ENCODE data around the gene GRAMD1A. TPM values are rescaled to one million over a fixed set of nuclear protein-coding genes. Genes with fewer than 3 reads are reported as not detected.

Gene GRAMD1A
- total RNA-seq, 1 donor from 2014 or later: 88.0 TPM

- H3K36me3 ChIP-seq (ENCODE audit: control insufficient read depth, insufficient read depth, low read length): no peaks in the 10 kb centered on the region
- no peak for DNase-seq (ENCODE audit: low read depth)
- TF ChIP-seq CTCF (IDR thresholded peaks at IDR 0.05; ENCODE audit: insufficient read depth, low read length, poor library complexity, severe bottlenecking): no peak
Measured at GRCh38 chr19:34976611-34977010, 23.5 kb upstream of the GRAMD1A start.

GRCh38 chr19:34979819-34980640 is 20.1 kb upstream of the GRAMD1A start:
- TF ChIP-seq CTCF (IDR thresholded peaks at IDR 0.05; ENCODE audit: insufficient read depth, low read length, poor library complexity, severe bottlenecking): no peak
- H3K36me3 ChIP-seq (ENCODE audit: control insufficient read depth, insufficient read depth, low read length): no peaks in the 10 kb centered on the region
- no peak overlapping the region for H3K4me3 ChIP-seq (ENCODE audit: low read depth, low read length)
- no peak for DNase-seq (ENCODE audit: low read depth)
- no peaks in the 10 kb centered on the region for H3K27me3 ChIP-seq (ENCODE audit: control insufficient read depth, insufficient read depth, low read length)

More at GRCh38 chr19:34976611-34977010, 23.5 kb upstream of the GRAMD1A start:
- H3K4me3 ChIP-seq (ENCODE audit: low read depth, low read length): no peak overlapping the region
- H3K27me3 ChIP-seq (ENCODE audit: control insufficient read depth, insufficient read depth, low read length): peaks cover 3% of the 10 kb centered on the region

- no peak for DNase-seq (ENCODE audit: low read depth)
- Histone ChIP-seq H3K36me3 (ENCODE audit: control insufficient read depth, insufficient read depth, low read length) (no peaks in the 10 kb centered on the region), H3K27me3 (ENCODE audit: control insufficient read depth, insufficient read depth, low read length) (no peaks in the 10 kb centered on the region), H3K4me3 (ENCODE audit: low read depth, low read length) (no peak overlapping the region)
- no peak for TF ChIP-seq CTCF (IDR thresholded peaks at IDR 0.05; ENCODE audit: insufficient read depth, low read length, poor library complexity, severe bottlenecking)
Measured at GRCh38 chr19:34982275-34982674, 17.8 kb upstream of the GRAMD1A start.

DNA sequence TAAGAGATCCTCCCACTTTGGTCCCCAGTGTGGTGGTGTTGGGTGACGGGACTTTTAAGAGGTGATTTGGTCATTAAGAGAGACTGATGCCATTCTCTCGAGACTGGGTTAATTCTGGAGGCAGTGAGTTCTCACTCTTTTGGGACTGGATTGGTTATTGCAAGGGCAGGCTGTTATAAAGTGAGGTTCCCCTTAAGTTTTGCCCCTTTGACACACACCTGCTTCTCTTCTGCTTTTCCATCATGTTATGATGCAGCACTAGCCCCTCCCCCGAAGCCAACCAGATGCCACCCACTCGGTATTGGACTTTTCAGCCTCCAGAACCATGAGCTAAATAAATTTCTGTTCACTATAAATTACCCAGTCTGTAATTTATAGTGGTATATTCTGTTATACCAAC is 16.3 kb upstream of the GRAMD1A start:
- Histone ChIP-seq H3K27me3 (ENCODE audit: control insufficient read depth, insufficient read depth, low read length) (no peaks in the 10 kb centered on the region), H3K4me3 (ENCODE audit: low read depth, low read length) (no peak overlapping the region), H3K36me3 (ENCODE audit: control insufficient read depth, insufficient read depth, low read length) (no peaks in the 10 kb centered on the region)
- DNase-seq (ENCODE audit: low read depth): no peak
- no peak for TF ChIP-seq CTCF (IDR thresholded peaks at IDR 0.05; ENCODE audit: insufficient read depth, low read length, poor library complexity, severe bottlenecking)

DNA sequence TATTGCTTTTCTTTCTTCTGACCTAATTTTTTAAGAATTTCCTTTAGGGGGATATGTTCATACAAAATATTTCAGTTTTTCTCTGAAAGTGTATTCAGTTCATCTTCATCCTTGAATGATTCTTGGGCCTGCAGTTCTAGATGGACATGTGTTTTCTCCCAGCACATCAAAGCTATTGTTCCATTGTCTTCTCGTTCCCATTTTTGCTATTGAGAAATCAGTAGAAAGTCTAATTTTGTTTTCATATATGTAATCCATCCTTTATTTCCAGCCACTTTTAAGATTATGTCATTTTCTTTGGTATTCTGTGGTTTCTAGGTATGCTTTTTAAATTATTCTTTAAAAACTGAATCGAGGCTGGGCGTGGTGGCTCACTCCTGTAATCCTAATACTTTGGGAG is 15.8 kb upstream of the GRAMD1A start:
- DNase-seq (ENCODE audit: low read depth): no peak
- TF ChIP-seq CTCF (IDR thresholded peaks at IDR 0.05; ENCODE audit: insufficient read depth, low read length, poor library complexity, severe bottlenecking): no peak
- H3K27me3 ChIP-seq (ENCODE audit: control insufficient read depth, insufficient read depth, low read length): no peaks in the 10 kb centered on the region
- H3K4me3 ChIP-seq (ENCODE audit: low read depth, low read length): no peak overlapping the region
- no peaks in the 10 kb centered on the region for H3K36me3 ChIP-seq (ENCODE audit: control insufficient read depth, insufficient read depth, low read length)

Data from kidney epithelial cell (primary cell).